Panc1 (cell line): ENCODE results near the gene VWA3B.

Source experiments
- CTCF ChIP-seq: fragments of 450-650 bp; IDR thresholded peaks from 2 replicates; pipeline ENCODE4 v1.5.1; 2017; ENCODE audit warnings: mild to moderate bottlenecking
- POLR2AphosphoS5 ChIP-seq: IDR thresholded peaks from 2 replicates; pipeline ENCODE4 v1.6.1; 2012; ENCODE audit warnings: mild to moderate bottlenecking, low read depth, low read length, moderate library complexity
- SIN3A ChIP-seq: IDR thresholded peaks from 2 replicates; pipeline ENCODE4 v1.6.1; 2012; ENCODE audit warnings: low read depth, mild to moderate bottlenecking, low read length, moderate library complexity, borderline replicate concordance; ENCODE audit not compliant: insufficient read depth
- TCF7L2 ChIP-seq: IDR thresholded peaks from 2 replicates; pipeline ENCODE4 v1.6.1; 2011; ENCODE audit warnings: mild to moderate bottlenecking, low read depth, low read length, inconsistent platforms

- TF ChIP-seq CTCF (no peak), SIN3A (no peak), POLR2AphosphoS5 (no peak), TCF7L2 (no peak)
These were observed 155.0 kb downstream of the VWA3B start for GRCh38 chr2:98242003-98242402.
